KOPT-K1 (cell line): ENCODE results near the gene PROSER2.

ENCODE experiments used
- H3K27ac ChIP-seq: fragments of 200-600 bp; sonication (generic); 2 replicates; pipeline ENCODE4 v1.5.1; 2016; ENCODE audit warnings: antibody characterized with exemption, mild to moderate bottlenecking, low read depth, low read length; ENCODE audit not compliant: poor library complexity, severe bottlenecking
- H3K36me3 ChIP-seq: fragments of 200-600 bp; sonication (generic); 2 replicates; pipeline ENCODE4 v1.5.1; 2017; ENCODE audit warnings: antibody characterized with exemption, mild to moderate bottlenecking, low read length, moderate library complexity; ENCODE audit not compliant: insufficient read depth
- H3K9me3 ChIP-seq: fragments of 200-600 bp; sonication (generic); 2 replicates; pipeline ENCODE4 v1.5.1; 2017; ENCODE audit warnings: antibody characterized with exemption, low read length, mild to moderate bottlenecking; ENCODE audit not compliant: insufficient read depth, poor library complexity, severe bottlenecking

The PROSER2 gene

DNA sequence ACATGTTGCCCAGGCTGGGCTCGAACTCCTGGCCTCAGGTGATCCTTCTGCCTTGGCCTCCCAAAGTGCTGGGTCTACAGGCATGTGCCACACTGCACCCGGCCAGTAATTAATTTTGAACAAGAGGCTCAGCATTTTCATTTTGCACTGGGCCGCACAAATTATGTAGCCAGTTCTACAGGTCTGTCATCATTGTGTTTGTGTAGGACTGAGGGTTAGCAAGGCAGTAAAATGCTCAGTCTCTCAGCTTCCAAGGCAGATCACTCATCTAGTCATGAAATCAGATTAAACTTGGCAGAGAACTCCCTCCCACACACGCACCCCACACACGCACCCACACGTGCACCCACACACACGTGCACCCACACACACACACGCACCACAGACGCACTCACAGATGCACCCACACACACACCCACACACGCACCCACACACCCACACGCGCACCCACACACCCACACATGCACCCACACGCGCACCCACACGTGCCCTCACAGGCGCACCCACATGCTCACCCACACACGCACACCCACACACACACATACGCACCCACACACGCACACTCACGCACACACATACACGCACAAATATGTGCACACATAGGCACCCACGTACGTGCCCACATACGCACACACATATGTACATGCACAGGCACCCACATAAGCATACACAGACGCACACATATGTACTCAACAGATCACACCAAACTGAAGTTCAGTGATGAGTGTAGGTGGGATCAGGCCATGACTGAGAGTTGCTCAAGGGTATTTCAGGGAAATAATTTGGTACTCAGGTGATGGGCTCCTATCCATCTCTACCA lies 27.8 kb upstream of the PROSER2 start:
- Histone ChIP-seq H3K27ac (no peak overlapping the region), H3K9me3 (no peaks in the 10 kb centered on the region), H3K36me3 (no peaks in the 10 kb centered on the region)

- Histone ChIP-seq H3K36me3 (no peaks in the 10 kb centered on the region), H3K27ac (no peak overlapping the region), H3K9me3 (no peaks in the 10 kb centered on the region)
Observed at GRCh38 chr10:11796474-11796873, 26.7 kb upstream of the PROSER2 start.

DNA sequence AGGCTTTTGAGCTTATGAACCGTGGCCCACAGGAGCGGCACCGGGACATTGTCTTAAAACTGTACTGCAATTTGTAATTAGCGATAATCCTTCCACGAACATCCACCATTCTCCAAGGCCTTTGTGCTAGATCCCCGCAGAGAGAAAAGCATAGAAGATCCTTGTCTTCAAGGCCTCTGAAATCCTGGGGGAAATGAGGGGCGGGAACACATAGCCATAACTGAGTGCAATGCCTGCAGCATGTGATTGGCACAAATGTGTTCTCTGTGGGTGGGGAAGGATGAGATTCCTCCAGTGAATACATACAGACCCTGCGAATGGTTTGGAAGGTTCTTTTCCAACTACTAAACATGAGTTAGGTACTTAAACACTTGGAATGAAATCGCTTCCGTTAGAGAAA lies 25.9 kb upstream of the PROSER2 start:
- Histone ChIP-seq H3K9me3 (no peaks in the 10 kb centered on the region), H3K36me3 (no peaks in the 10 kb centered on the region), H3K27ac (no peak overlapping the region)

DNA sequence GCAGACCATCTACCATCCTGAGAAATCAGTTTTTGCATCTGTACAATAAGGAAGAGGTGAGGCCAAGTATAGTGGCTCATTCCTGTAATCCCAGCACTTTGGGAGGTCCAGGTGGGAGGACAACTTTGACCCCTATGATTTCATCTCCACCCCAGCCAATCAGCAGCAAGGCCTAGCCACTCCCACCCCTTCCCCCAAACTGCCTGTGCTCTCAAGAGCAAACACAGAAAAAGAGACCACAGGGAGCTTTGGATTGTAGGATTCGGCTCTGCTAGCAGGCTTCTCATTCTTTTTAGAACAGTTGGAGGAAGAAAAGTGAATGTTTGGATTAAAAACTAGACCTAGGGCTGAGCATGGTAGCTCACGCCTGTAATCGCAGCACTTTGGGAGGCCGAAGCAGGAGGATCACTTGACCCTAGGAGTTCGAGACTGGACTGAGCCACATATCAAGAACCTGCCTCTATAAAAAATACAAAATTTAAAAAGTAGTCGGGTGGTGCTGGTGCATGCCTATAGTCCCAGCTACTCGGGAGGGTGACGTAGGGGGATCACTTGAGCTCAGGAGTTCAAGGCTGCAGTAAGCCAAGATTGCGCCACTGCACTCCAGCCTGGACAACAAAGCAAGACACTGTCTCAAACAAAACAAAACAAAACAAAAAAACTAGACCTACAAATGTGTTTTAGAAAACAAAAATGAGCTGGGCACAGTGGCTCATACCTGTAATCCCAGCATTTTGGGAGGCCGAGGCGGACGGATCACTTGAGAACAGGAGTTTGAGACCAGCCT lies 25.1 kb upstream of the PROSER2 start:
- Histone ChIP-seq H3K9me3 (no peaks in the 10 kb centered on the region), H3K36me3 (no peaks in the 10 kb centered on the region), H3K27ac (no peak overlapping the region)

DNA sequence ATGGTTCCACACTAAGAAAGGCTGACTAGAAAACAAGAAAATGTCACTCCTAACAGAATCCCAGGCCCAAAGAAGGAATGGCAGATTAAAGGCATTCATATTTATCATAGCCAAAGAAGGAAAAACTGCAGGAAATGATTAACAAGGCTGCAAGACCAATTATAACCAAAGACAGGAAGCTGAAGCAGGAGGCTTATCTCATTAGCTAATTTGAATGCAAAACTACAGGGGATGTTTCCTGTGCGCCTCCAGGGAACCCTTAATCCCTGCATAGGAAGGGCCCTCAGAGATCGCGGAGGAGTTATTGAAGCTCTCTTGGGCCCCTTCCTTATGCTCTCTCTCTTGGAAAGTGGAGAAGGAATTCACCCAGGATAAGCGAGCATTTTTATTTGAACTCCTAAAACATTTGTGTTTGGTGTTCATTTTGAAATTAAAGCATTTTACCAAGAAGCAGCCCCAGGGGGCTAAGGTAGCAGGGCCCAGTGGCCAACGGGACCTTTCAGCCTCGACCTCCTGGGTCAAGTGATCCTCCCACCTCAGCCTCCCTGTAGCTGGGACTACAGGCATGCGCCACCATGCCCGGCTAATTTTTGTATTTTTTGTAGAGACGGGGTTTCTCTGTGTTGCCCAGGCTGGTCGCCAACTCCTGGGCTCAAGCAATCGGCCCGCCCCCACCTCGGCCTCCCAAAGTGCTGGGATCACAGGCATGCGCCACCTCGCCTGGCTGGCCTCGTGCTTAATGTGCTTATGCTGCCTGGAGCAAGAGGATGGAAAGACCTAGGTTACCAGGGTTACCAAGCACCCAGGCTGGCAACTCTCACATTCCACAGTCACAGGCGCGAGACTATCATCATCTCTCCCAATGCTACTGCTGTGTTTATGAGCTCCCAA lies 24.1 kb upstream of the PROSER2 start:
- no peak overlapping the region for H3K27ac ChIP-seq

DNA sequence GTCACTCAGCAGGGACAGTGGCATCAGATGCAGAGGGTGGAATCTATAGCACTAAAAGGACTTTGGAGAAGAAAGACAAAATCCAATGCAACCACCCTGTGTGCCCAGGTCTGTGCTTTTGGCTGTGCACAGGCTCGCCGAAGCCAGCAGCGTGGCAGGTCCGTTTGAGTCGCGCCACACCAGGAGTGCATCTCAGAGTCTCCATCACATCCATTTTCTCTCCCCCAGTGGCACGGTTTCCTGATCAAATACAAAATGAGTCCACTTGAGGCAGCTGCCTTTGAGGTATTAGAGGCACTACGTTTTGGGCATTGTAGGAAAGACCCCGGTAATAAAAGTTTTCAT lies 23.4 kb upstream of the PROSER2 start:
- no peak overlapping the region for H3K27ac ChIP-seq
- H3K9me3 ChIP-seq, result no peaks in the 10 kb centered on the region
- no peaks in the 10 kb centered on the region for H3K36me3 ChIP-seq

More for the DNA sequence above, 24.1 kb upstream of the PROSER2 start:
- Histone ChIP-seq H3K9me3 (no peaks in the 10 kb centered on the region), H3K36me3 (no peaks in the 10 kb centered on the region)

DNA sequence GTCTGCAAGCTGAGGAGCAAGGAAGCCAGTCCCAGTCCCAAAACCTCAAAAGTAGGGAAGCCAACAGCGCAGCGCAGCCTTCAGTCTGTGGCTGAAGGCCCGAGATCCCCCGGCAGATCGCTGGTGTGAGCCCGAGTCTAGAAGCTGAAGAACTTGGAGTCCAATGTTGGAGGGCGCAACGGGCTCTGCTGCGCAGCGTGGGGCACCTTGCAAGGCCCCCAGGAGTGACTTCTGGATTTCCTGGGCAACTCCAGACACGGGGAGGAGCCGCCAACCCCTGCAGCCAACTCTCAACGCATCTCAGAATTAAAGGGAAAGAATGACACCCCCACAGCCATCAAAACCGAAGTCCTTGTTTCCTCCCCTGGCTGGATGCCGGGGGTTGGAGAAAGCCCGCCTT lies 18.8 kb upstream of the PROSER2 start:
- H3K27ac ChIP-seq, result no peak overlapping the region
- no peaks in the 10 kb centered on the region for H3K9me3 ChIP-seq
- H3K36me3 ChIP-seq, result no peaks in the 10 kb centered on the region

GRCh38 chr10:11805792-11806191 lies 17.4 kb upstream of the PROSER2 start:
- no peaks in the 10 kb centered on the region for H3K9me3 ChIP-seq
- no peak overlapping the region for H3K27ac ChIP-seq
- H3K36me3 ChIP-seq, result no peaks in the 10 kb centered on the region

DNA sequence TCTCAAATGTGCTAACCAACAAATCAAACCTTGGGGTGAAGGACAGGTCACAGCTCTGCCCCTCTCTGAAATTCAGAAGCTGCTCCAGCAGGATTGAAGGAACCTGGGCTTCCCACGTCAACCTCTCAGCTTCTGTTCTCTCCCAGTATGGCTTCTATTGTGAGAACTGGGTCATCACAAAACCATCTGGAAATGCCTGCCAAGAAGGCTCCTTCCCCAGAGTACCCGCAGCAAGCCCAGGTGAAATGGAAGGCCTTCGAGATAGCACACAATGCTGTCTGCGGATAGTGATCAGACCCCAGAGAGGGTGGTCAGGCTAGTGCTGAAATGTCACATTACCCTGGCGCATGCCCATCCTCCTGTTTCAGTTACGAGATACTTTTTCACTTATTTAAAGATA lies 16.4 kb upstream of the PROSER2 start:
- Histone ChIP-seq H3K9me3 (no peaks in the 10 kb centered on the region), H3K36me3 (no peaks in the 10 kb centered on the region), H3K27ac (no peak overlapping the region)

DNA sequence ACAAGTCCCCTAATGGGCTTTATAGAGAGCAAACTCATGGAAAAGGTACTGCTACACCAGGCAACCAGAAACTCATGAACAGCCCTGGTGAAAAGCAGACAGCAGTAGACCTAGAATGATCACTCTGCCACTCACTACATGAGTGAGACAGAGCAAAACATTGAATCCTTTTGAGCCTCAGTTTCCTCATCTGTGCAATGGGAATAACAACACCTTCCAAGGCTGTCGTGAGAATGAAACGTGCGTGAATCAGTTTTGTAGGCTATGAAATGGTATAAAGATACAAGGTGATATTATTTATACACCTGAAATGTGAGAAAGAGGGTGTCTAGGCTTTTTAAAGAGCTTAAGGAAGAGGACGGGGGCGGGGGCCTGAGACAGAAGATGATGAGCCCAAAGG lies 14.3 kb upstream of the PROSER2 start:
- Histone ChIP-seq H3K27ac (no peak overlapping the region), H3K9me3 (no peaks in the 10 kb centered on the region), H3K36me3 (no peaks in the 10 kb centered on the region)

DNA sequence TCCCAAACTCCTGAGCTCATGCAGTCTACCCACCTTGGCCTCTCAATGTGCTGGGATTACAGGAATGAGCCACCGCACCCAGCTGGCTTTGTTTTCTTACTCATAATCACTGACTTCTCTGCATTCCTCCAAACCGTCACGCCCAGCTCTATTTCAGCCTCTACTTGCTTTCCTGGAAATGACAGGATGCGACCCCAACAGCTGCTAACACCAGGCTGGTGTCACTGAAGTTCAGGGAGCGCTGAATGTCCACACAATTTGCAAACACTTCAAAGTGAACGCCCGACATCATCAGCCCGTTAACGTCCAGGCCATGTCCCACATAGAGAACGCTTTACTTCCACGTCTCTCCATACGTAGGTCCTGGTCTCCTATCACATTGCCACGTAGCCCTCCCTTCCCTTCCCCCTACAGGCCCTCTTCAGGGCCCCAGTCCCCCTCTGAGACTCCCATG lies 12.8 kb upstream of the PROSER2 start:
- Histone ChIP-seq H3K27ac (no peak overlapping the region), H3K9me3 (no peaks in the 10 kb centered on the region), H3K36me3 (no peaks in the 10 kb centered on the region)

GRCh38 chr10:11810973-11811372 lies 12.2 kb upstream of the PROSER2 start:
- Histone ChIP-seq H3K9me3 (no peaks in the 10 kb centered on the region), H3K36me3 (no peaks in the 10 kb centered on the region), H3K27ac (no peak overlapping the region)

GRCh38 chr10:11813177-11813576 lies 10.0 kb upstream of the PROSER2 start:
- H3K9me3 ChIP-seq, result no peaks in the 10 kb centered on the region
- H3K27ac ChIP-seq, result no peak overlapping the region
- H3K36me3 ChIP-seq, result no peaks in the 10 kb centered on the region

DNA sequence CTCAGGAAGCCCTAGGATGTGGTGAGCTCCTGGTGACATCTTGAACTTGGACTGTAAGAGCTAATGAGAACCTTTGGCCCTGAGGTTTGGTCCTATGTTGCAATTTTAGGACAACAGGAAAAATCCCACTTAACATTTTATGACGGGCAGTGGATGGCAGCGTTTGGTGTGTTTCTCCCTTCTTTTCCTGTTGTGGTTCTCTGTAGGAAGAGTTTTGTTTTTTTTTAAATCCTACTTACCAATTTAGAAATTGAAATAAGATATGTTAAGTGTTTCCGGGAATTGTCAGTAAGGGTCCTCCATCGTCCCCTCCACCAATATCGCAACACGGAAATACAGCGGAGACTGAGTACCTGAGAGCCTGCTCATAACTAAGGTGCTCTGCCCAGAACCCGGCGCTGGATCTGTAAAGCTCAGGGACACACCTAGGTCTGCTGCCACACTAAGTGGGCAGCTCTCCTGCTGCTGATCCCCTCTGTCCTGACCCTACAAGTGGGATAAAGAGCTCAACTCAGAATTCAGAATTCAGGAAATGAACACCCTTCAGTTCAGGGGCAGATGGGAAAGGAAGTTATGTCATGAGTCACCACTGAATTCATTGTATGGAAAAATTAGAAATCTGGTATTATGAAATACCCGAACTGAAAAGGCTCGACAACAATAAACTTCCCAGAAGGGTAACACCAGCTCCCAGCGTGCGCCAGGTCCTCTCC lies 9.1 kb upstream of the PROSER2 start:
- Histone ChIP-seq H3K9me3 (no peaks in the 10 kb centered on the region), H3K27ac (no peak overlapping the region), H3K36me3 (no peaks in the 10 kb centered on the region)
